AG20443 (cell line): ENCODE results near the gene ZNF784.
A peak's percentile ranks its signal among the peaks of the same experiment; 100 is the strongest.
"Not testable (repeated sequence)": the region's sequence is repeated elsewhere in the genome, so short reads cannot be mapped to it uniquely, and the experiment has no call there.

ENCODE experiments used
- DNase-seq: peaks from one replicate; pipeline ENCODE4 v3.0.0; 2012; ENCODE audit warnings: low spot score, mixed read lengths

ZNF784 gene

DNA sequence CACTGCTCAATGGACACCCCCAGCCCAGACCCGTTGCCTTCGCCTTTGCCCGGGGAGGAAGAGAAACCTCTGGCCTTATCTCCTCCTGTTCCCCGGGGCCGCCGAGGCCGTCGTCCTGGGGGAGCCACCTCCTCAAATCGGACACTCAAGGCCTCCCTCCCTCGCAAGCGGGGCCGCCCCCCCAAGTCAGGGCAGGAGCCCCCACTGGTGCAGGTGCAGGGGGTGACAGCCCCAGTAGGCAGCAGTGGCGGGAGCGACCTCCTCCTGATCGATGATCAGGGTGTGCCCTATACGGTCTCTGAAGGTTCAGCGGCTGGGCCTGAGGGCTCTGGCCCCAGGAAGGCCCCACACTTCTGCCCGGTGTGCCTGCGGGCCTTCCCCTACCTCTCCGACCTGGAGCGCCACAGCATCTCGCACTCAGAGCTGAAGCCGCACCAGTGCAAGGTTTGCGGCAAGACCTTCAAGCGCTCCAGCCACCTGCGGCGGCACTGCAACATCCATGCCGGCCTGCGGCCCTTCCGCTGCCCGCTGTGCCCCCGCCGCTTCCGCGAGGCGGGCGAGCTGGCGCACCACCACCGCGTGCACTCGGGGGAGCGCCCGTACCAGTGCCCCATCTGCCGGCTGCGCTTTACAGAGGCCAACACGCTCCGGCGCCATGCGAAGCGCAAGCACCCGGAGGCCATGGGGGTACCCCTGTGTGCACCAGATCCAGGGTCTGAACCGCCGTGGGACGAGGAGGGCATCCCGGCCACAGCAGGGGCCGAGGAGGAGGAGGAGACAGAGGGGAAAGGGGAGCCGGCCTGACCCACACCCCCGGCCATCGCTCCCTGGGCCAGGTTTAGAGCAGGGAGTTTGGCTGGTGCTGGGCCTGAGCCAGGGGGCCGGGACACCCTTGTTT, 22.0 kb downstream of the ZNF784 start:
- DNase-seq: no peak

DNA sequence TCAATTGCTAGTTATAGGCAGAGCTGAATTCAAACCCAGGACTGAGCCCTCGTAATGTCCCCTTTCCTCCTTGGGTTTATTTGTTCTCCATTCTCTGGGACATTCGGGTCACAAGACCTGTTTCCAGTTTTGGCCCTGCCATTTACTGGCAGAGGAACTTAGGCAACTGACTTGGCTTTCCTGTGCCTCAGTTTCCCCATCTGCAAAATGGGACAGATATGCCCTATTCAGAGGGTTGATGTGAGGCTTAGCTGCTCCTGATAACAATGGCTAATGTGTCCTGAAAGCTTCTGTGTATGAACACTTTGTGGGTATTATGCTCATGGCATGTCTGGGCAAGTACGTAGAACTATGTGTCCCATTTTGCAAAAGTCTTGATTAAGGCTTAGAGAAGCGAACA, 23.3 kb downstream of the ZNF784 start:
- no peak for DNase-seq

DNA sequence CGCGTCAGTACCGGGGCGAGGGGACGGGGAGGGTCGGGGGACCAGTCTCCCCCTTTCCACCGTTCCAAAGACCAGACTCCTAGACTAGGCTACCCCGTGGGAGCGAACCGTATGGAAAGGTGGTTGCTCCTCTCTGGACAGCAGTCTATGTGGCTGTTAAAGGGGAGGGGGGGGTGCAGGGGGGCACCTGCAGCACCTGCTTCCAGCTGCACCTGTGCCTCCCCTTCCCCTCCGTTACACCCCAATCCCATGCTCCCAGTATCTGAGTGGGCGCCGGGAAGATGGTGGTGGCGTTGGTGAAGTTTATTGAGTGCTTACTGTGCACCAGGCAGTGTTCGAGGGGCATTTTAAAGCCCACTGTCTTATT, 23.7 kb downstream of the ZNF784 start:
- no peak for DNase-seq

DNA sequence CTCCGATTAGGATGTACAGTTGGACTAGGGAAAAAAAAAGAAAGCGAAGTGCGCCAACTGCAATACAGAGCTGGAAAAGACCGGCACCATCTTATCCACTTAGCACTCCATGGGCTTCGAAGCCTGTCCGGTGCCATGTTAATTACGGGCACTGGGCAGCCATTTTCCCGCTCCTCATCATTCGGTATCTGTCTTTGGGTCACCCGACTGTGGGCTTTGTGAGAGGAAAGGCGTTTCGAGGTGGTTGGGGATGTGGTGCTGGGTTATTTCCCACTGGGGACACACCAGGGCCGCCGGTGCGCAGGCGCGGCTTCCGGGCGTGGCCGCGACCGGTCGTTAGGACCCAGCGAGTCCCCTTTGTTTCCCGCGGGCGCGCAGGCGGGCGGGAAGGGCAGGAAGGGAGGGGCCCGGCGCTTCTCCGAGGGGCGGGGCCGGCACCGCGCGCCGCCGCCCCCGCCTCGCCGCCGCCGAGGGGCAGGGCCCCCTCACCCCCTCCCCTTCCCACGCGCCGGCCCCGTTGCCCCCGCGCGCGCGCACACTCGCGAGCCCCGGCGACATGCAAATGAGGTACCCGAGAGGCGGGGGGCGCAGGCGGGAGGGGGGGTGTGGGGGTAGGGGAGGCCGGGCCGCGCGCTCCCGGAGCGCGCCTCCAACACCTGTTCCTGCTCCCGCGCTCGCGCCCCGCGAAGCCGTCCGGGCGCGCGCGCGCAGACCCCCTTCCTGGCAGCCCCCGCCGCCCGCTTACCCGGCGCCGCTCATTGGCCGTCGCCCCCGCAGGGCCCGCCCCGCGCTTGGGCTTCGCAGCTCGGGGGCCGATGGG, 24.3 kb downstream of the ZNF784 start, which contains the start of gene ZNF524:
ZNF524 (plus strand) TSS at position 447 of the 820 bp plus-strand sequence. CDS start 1,825 bp downstream, outside the sequence.
- DNase-seq: peak; percentile 89

DNA sequence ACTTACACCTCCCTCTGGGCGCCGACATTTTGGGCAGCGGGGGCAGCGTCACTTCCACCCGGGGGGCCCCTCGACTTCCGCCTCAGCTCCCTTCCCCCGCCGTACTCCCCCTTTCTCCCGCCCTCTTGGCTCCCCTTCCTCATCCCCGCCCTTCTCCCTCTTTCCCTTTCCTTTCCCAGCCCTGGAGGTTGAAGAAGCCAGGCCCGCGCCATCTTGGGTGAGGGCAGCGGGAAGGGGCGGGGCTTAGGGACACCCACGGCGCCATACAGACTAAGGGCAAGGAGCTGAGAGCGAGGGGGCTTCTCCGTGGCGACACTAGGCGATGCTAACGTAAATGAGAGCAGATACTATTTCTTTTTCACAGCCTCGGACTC, 24.9 kb downstream of the ZNF784 start, which contains the start of gene FIZ1:
FIZ1 (minus strand) TSS at position 50 of the 374 bp plus-strand sequence. CDS start 1,652 bp downstream, outside the sequence.
- peak; percentile 92 for DNase-seq

DNA sequence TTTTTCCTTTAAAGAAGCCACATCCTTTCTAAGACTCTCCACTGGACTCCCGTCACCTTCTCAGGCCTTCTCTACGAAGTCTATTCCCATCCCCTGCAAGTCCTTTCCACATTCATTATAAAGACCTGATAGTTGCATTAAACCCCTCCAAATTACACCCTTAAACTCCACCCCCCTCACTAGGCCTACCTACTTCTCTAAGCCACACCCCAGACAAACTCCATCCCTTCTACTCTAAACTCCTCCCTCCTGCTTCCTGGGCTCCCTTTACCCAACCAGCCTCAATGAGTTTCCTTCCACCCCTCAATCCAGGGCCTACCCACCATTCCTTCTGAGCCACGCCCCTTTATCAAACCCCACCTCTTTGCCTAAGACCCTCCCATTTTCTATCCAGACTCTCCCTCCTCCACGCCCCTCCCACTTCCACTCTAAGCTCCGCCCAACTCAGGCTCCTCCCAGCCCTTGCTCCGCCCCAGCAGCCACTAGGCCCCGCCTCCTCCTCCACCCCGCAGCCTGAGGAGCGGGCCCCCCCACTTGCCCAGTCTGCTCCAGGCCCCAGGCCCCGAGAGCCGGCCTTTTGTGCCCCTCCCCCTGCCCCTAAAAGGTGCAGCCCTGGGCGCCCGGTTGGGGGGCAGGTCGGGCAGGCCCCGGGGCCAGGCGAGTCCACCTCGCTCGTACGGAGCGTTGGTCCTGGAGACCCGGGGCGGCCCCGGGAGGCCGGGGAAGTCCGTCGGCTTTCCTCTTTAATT, 25.5 kb downstream of the ZNF784 start:
- DNase-seq: peak; percentile 90

DNA sequence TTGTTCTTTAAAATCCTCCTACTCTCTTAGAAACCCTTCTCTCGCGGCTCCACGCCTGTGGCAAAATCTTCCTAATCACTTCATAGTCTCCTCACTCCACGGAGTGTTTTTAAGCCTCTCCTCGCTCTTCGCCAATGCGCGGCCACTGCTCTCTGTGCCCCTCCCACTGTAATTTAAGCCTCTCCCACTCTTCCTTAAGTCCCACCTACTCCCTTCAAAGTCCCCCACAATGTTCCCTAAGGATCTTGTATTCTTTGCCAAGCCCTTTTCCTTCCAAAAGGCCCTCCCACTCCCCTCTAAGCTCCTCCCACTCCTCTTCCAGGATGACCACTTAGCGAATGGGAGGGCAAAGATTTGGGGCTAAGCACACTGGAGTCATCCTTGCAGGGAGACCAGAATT, 26.3 kb downstream of the ZNF784 start:
- DNase-seq: no peak

DNA sequence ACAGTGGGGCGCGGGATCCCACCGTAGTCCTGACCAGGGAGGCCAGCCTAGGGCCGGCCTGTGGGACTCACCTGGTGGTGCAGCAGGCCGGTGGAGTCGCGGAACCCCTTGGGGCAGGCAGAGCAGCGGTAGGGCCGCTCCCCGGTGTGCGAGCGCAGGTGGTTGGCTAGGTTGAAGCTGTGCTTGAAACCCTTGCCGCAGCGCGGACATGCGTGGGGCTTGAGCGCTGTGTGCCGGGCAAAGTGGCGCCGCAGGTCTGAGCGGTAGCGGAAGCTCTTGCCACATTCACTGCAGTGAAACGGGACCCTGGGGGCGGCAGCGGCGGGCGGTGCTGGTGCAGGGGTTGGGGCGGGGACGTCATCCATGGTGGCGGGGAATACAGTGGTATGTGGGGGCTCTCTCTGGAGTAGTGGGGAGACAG, 26.9 kb downstream of the ZNF784 start:
- no peak for DNase-seq

DNA sequence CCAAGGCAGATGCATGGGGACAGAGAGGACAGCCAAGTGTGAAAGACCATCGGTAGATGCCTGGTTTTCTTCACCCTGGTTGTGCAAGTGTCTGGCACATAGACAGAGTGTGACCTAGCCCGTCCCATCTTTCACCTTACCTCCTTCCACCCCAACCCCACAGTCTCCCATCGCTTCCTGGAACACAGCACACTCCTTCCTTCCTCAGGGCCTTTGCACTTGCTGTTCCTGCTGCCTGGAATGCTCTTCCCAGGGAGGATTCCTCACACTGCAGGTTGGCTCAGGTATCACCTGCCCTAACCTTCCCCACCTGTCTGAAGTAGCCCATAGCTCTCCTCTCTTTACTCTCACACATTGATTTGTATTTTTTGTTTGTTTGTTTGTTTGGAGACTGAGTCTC, 28.1 kb downstream of the ZNF784 start:
- DNase-seq: no peak

DNA sequence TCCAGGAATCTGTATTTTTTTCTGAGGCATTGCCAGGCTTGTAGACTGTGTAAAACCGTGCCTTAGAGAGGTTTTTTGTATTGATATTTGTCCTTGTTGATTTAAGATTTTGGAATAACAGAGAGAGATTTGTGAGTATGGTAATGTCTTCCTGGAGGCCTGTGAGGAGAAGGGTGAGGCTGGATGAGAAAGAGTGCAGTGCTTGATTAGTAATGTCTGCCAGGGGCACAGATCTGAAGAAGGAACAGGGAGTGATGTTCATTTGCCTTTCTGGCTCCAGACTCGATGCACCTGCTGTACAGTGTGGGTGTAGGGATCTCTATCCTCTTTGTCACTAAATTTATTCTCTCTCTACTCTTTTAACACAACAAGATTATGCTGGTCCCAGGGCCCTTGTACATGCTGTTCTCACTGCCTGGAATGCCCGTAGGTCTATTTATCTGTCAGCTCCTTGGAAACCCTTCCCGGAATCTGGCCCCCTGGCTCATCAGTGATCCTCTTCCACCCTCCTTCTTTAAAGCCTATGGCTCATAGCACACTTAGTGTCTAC, 29.3 kb downstream of the ZNF784 start:
- no peak for DNase-seq

DNA sequence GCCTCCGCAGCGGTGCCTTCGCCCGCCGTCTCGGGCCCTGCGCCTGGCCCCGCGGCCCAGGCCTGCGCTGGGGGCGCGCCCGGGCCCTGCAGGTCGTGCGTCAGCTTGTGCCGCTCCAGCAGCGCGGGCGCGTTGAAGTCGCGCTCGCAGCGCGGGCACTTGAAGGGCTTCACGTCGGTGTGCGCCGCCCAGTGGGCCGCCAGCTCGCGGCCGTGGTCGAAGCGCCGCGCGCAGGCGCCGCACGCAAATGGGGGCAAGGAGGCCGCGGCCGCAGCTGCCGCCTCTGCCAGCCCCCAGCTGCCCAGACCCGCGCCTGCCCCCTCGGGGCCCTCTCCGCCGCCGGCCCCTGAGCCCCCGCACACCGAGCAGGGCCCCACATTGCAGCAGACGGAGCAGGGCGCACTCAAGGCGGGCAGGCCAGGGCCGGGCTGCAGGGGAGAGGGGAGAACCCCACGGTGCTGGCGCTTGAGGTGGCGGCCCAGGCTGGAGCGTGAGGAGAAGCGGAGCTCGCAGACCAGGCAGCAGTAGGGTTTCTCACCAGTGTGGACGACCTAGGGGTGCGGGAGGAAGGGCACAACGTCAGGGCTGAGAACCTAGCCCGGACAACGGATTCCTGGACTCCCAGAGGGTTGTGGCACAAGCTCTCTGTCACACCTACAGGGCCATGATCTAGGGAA, 31.1 kb downstream of the ZNF784 start:
- no peak for DNase-seq

DNA sequence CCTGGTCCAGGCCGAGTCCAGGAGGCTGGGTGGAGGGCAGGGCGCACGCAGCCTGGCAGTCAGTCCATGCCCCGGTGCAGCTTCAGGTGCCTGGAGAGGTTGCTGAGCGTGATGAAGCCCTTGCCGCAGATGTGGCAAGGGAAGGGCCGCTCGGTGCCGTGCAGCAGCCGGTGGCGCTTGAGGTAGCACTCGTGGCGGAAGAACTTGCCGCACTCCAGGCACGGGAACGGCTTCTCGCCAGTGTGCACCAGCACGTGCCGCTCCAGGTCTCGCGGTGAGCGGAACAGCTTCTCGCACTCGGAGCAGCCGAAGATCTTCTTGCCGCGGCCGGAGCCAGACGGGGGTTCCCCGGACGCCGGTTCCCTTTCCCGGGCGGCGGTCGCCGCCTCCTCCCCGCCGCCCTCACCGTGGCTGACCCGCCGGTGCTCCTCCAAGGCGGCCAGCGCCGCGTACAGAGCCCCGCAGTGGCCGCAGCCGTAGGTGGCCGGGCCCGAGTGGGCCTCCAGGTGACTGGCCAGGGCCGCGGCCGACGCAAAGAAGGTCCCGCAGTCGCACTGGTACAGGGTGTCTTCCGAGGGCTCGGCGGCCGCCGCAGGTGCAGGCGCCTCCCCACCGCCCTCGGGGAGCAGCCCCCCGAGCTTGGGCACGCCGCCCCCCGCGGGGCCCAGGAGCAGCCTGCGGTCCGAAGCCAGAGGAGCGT, 31.8 kb downstream of the ZNF784 start:
- no peak for DNase-seq

DNA sequence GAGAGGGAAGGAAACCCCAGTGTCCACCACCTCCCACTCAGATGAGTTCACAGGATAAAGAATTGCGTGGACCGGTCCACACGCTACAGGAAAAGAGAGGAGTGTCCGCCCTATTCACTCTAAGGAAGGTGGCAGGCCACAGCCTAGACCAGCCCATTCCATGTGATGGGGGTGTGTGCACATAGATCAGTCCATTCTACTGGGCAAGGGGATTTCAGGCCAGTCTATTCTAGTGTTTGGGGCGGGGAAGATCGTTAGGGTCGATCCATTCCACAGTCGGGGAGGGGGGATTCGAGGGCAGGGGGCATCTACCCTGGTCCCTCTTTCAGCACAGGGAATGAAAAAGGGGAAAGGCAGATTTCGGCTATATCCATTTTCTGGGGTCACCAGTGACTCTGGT, 32.8 kb downstream of the ZNF784 start:
- no peak for DNase-seq

DNA sequence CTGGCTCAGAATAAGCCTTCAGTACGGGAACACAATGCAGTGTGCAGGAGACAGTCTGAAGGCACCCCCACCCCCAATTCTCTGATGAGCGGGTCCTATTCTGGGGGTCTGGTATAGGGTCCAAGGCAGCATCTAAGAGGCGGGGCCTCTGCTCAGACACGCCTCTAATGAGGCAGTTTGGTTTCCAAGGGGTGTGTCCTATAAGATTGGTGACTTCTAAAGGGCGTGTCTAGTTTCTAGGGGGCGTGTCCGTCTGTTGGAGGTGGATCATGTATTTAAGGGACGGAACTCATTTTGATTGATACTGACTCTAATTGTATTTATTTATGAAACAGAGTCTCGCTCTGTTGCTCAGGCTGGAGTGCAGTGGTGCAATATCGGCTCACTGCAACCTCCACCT, 33.7 kb downstream of the ZNF784 start:
- peak; percentile 25 for DNase-seq

DNA sequence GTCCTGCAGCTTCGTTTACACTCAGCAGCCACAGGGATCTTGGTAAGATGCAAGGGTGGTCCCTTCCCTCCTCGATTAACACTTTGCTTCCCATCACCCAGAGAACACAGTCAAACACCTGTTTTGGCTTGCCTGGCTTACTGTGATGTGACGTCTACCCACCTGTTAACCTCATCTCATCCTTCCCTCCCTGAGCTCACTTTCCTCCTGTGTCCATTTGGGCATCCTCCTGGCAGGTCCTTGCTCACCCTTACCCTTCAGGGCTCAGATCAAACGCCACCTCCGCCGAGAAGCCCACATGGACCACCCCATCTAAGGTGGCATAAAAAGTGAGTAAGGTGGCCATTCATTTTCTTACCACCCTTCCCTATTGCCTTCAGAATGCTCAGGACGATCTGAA, 34.3 kb downstream of the ZNF784 start:
- no peak for DNase-seq

DNA sequence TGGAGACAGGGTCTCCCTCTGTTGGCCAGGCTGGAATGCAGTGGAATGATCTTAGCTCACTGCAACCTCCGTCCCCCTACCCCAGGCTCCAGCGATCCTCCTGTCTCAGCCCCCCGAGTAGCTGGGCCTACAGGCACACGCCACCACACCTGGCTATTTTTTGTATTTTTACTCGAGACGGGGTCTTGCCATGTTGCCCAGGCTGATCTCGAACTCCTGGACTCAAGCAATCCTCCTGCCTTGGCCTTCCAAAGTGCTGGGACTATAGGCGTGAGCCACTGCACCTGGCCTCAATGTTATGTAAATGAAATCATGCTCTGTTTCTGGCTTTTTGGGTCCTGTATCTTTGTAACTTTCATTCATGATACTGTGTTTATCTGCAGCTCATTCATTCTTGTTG, 35.6 kb downstream of the ZNF784 start:
- no peak for DNase-seq

DNA sequence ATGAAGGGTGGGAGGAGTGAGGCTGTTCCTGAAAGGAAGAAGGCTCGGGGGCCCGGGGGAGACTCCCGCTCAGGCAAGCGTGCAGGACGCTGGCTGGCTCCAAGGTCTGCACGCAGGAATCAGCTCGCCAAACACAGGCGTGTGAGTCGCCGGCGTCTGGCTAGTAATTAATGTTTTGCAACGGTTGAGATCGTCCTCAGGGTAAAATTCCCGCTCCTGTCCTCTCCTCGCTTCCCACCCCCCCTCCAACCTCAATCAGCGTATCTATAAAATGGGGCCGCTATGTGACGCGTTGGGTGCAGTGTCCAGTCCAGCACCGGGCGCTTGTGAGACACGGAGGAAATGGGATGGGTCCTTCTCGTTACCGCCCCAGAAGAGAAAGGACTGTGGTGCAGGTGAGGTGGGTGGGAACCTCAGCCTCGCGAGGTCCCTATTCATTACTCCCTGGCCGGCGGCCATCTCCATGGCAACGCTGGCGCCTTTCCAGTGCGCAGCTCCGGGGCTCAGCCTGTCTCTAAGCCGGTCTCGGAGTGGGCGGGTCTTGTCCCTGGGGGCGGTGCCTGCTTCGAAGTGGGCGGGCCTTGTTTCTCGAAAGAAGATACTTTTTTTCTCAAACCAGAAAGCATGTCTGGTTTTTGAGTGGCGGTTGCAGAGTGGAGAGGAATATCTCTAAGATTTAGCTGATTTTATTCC, 37.2 kb downstream of the ZNF784 start:
- DNase-seq: peak; percentile 96

DNA sequence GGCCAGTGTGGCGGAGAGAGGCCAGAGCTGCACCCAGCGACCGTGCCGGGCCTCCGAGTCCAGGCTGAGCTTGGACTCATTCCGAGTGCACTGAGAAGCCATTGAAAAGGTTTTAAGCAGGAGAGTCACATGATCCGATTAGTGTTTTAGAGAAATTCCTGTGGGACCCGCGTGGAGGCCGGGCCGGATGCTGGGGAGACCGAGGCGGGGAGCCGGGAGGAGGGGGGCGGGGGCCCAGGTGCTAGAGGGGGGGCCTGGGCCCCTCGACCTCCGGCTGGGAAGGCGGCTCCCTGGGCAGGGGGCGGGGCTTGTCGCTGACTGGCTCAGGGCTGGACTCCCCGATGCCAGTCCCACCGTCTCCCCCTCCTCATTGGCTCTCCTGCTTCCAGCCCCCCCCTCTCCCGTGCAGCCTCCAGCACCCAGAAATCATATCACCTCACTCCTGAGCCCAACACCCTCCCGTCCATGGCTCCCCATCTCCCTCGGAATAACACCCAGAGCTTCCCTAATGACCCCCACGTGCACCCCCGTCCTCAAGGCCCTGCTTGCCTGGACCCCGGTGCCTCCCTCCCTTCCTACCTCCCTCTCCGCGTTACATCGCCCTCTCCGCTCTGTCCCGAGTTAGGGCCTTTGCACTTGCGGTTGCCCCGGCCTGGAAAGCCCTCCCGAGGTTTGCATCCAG, 38.6 kb downstream of the ZNF784 start:
- DNase-seq: peak; percentile 51

DNA sequence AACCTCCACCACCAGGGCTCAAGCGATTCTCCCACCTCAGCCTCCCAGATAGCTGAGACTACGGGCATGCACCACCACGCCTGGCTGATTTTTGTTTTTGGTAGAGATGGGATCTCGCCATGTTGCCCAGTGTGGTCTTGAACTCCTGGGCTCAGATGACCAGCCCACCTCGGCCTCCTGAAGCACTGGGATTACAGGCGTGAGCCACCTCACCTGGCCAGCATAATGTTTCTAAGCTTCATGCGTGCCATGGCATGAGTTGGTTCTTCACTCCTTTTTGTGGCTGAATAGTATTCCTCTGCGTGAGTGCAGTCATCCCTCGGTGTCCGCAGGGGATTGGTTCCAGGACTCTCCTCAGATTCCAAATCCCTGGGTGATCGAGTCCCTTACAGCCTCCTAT, 39.5 kb downstream of the ZNF784 start:
- DNase-seq: no peak

DNA sequence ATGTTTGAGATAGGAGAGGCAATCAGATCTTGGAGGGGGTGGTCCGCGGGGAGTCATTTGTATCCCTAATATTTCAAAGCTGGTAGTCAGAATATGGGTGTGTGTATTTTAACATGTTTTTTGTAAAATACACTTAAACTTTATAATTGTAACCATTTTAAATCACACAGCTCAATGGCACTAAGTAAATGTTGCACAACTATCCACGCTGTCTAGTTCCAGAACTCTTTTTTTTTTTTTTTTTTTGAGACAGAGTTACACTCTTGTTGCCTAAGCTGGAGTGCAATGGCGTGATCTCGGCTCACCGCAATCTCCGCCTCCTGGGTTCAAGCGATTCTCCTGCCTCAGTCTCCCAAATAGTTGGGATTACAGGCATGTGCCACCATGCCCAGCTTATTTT, 40.5 kb downstream of the ZNF784 start:
- DNase-seq: not testable (repeated sequence)
